SK-N-SH (cell line): ENCODE results near the gene KLHDC7A. TPM values are rescaled to one million over a fixed set of nuclear protein-coding genes. Genes with fewer than 3 reads are reported as not detected.

ENCODE experiments used
- CTCF ChIA-PET: fragments of 300-600, 350-600 bp; formaldehyde crosslinking; extraction: SDS; loops from one replicate; lab custom pipeline; 2021; lab: Yijun Ruan, JAX
- POLR2A ChIA-PET: fragments of 350-600 bp; sonication (Branson Sonifier 250); formaldehyde crosslinking; extraction: SDS; loops from one replicate; lab custom pipeline; 2020; ENCODE audit warnings: antibody characterized with exemption, inconsistent platforms; lab: Yijun Ruan, JAX
- DNase-seq: peaks from one replicate; pipeline ENCODE4 v3.0.0; 2012
- H2AFZ ChIP-seq: fragments of 200-600 bp; sonication (generic); 2 replicates; pipeline ENCODE4 v1.8.1; 2016; ENCODE audit warnings: antibody characterized with exemption, mild to moderate bottlenecking, low read depth
- H3F3A ChIP-seq: fragments of 200-600 bp; sonication (generic); replicated peaks from 2 replicates; pipeline ENCODE3; 2016; ENCODE audit warnings: antibody characterized with exemption, mild to moderate bottlenecking; ENCODE audit not compliant: insufficient read depth
- H3K27ac ChIP-seq, 2 experiments: fragments of 200-500 bp in 1 of 2; fragments of 200-600 bp in 1 of 2; sonication (Bioruptor generic) in 1 of 2; sonication (generic), shearing (Covaris generic) in 1 of 2; 2 replicates each; pipeline versions ENCODE4 v1.5.1 to v1.6.1; 2014 to 2016; ENCODE audit warnings: low read depth in 2 of 2, inconsistent platforms in 1 of 2, low read length in 1 of 2, mild to moderate bottlenecking in 1 of 2, mixed read lengths in 1 of 2
- H3K27me3 ChIP-seq: fragments of 200-600 bp; sonication (generic), shearing (Covaris generic); 2 replicates; pipeline ENCODE4 v1.6.1; 2016; ENCODE audit warnings: mixed run types; ENCODE audit not compliant: insufficient read depth
- H3K36me3 ChIP-seq, 2 experiments: fragments of 200-500 bp in 1 of 2; fragments of 200-600 bp in 1 of 2; sonication (Bioruptor generic) in 1 of 2; sonication (generic) in 1 of 2; replicated peaks in 1 of 2; 2 replicates each; pipeline versions ENCODE3 to v1.5.1; 2014 to 2016; ENCODE audit warnings: low read length in 1 of 2, mild to moderate bottlenecking in 1 of 2; ENCODE audit not compliant: insufficient read depth in 2 of 2, control insufficient read depth in 1 of 2
- H3K4me1 ChIP-seq, 2 experiments: fragments of 200-500 bp in 1 of 2; fragments of 200-600 bp in 1 of 2; sonication (Bioruptor generic) in 1 of 2; sonication (generic), shearing (Covaris generic) in 1 of 2; 2 replicates each; pipeline versions ENCODE4 v1.5.1 to v1.6.1; 2014 to 2016; ENCODE audit warnings: low read depth in 1 of 2, low read length in 1 of 2, mixed run types in 1 of 2; ENCODE audit not compliant: insufficient read depth in 2 of 2, control insufficient read depth in 1 of 2
- H3K4me2 ChIP-seq: fragments of 200-600 bp; sonication (generic), shearing (Covaris generic); 2 replicates; pipeline ENCODE4 v1.6.1; 2017; ENCODE audit warnings: mixed run types
- H3K4me3 ChIP-seq, 2 experiments: fragments of 200-500 bp in 1 of 2; fragments of 200-600 bp in 1 of 2; sonication (Bioruptor generic) in 1 of 2; sonication (generic), shearing (Covaris generic) in 1 of 2; 2 replicates each; pipeline versions ENCODE4 v1.5.1 to v1.8.1; 2014 to 2016; ENCODE audit warnings: low read depth in 2 of 2, inconsistent platforms in 1 of 2, low read length in 1 of 2, mild to moderate bottlenecking in 1 of 2, mixed read lengths in 1 of 2, moderate library complexity in 1 of 2
- H3K79me2 ChIP-seq: fragments of 200-600 bp; sonication (generic); 2 replicates; pipeline ENCODE4 v1.8.1; 2017; ENCODE audit warnings: mild to moderate bottlenecking; ENCODE audit not compliant: insufficient read depth
- H3K9ac ChIP-seq: fragments of 200-600 bp; sonication (generic); 2 replicates; pipeline ENCODE4 v1.6.1; 2017; ENCODE audit warnings: mixed run types
- H3K9me2 ChIP-seq: fragments of 200-600 bp; sonication (generic); 2 replicates; pipeline ENCODE4 v1.6.1; 2017; ENCODE audit warnings: mixed run types
- H3K9me3 ChIP-seq: fragments of 200-600 bp; sonication (generic); 2 replicates; pipeline ENCODE4 v1.6.1; 2017; ENCODE audit warnings: mixed run types, mild to moderate bottlenecking, moderate library complexity
- H4K20me1 ChIP-seq: fragments of 200-600 bp; sonication (generic); 2 replicates; pipeline ENCODE4 v1.6.1; 2017; ENCODE audit warnings: mild to moderate bottlenecking, mixed run types; ENCODE audit not compliant: insufficient read depth
- EZH2phosphoT487 ChIP-seq: fragments of 200-600 bp; sonication (generic); IDR thresholded peaks from 2 replicates; pipeline ENCODE4 v1.6.1; 2017; ENCODE audit warnings: low read depth, mixed run types, mild to moderate bottlenecking, antibody characterized with exemption, moderate library complexity, borderline replicate concordance
- FOXJ3 ChIP-seq: sonication (generic); formaldehyde crosslinking; IDR thresholded peaks from 2 replicates; pipeline ENCODE4 v1.5.1; 2020; ENCODE audit warnings: mild to moderate bottlenecking, missing genetic modification reagents
- FOXM1 ChIP-seq: IDR thresholded peaks from 2 replicates; pipeline ENCODE4 v1.4.0; 2012; ENCODE audit warnings: low read depth, mild to moderate bottlenecking
- GABPA ChIP-seq: IDR thresholded peaks from 2 replicates; pipeline ENCODE4 v1.4.0; 2012; ENCODE audit warnings: low read depth, mild to moderate bottlenecking
- MEF2A ChIP-seq: IDR thresholded peaks from 2 replicates; pipeline ENCODE4 v1.4.0; 2012; ENCODE audit warnings: low read depth, borderline replicate concordance
- NFIC ChIP-seq: IDR thresholded peaks from 2 replicates; pipeline ENCODE4 v1.4.0; 2012; ENCODE audit warnings: borderline replicate concordance
- NRF1 ChIP-seq: IDR thresholded peaks from 2 replicates; pipeline ENCODE4 v1.6.1; 2012; ENCODE audit warnings: low read depth, mild to moderate bottlenecking, low read length
- POLR2AphosphoS5 ChIP-seq: IDR thresholded peaks from 2 replicates; pipeline ENCODE4 v1.6.1; 2012; ENCODE audit warnings: low read depth, low read length
- RCOR1 ChIP-seq: fragments of 150-350 bp; IDR thresholded peaks from 2 replicates; pipeline ENCODE4 v1.6.1; 2017; ENCODE audit warnings: antibody characterized with exemption, low read length
- RXRA ChIP-seq: IDR thresholded peaks from 2 replicates; pipeline ENCODE4 v1.4.0; 2012; ENCODE audit warnings: low read depth, mild to moderate bottlenecking, borderline replicate concordance
- SIN3A ChIP-seq: IDR thresholded peaks from 2 replicates; pipeline ENCODE4 v1.6.1; 2012; ENCODE audit warnings: low read depth, mild to moderate bottlenecking, low read length, moderate library complexity, borderline replicate concordance
- SMC3 ChIP-seq: IDR thresholded peaks from 2 replicates; pipeline ENCODE4 v1.6.1; 2012; ENCODE audit warnings: low read depth, low read length, improper control_type of control experiment
- TAF1 ChIP-seq: IDR thresholded peaks from 2 replicates; pipeline ENCODE4 v1.6.1; 2012; ENCODE audit warnings: low read depth, mild to moderate bottlenecking, low read length, moderate library complexity, borderline replicate concordance
- TEAD4 ChIP-seq: IDR thresholded peaks from 2 replicates; pipeline ENCODE4 v1.4.0; 2012; ENCODE audit warnings: mild to moderate bottlenecking, borderline replicate concordance; ENCODE audit not compliant: insufficient read depth
- USF1 ChIP-seq: IDR thresholded peaks from 2 replicates; pipeline ENCODE4 v1.4.0; 2012; ENCODE audit warnings: low read depth, borderline replicate concordance
- USF2 ChIP-seq: fragments of 150-350 bp; IDR thresholded peaks from 2 replicates; pipeline ENCODE4 v1.6.1; 2017; ENCODE audit warnings: antibody characterized with exemption, low read length, low read depth, borderline replicate concordance
- YY1 ChIP-seq: IDR thresholded peaks from 2 replicates; pipeline ENCODE4 v1.4.0; 2012; ENCODE audit warnings: low read depth, mild to moderate bottlenecking
- ZBTB33 ChIP-seq: IDR thresholded peaks from 2 replicates; pipeline ENCODE4 v1.4.0; 2012; ENCODE audit warnings: low read depth, borderline replicate concordance
- WGBS: methylation state at CpG from one replicate; pipeline ENCODE4 v1.1.6; 2017; ENCODE audit warnings: low lambda C conversion rate; 5-methylcytosine and 5-hydroxymethylcytosine counted together
- polyA plus RNA-seq, 3 experiments: library from polyadenylated mRNA; depleted of rRNA; stranded (reverse); fragments of >200 nt; gene quantifications; 2 replicates each; pipeline ENCODE4 v1.2.3, GENCODE V29; 2012
- TF ChIP-seq, protein P1 (sequence below): IDR thresholded peaks from 2 replicates; pipeline ENCODE4; 2012
- TF ChIP-seq, protein P2 (sequence below): IDR thresholded peaks from 2 replicates; pipeline ENCODE4 v1.6.1; 2012; ENCODE audit warnings: mild to moderate bottlenecking, low read depth, low read length, moderate library complexity

KLHDC7A gene
- polyA plus RNA-seq, 1 of the 3 experiments (the other 2 are of a cell fraction) = not detected

DNA sequence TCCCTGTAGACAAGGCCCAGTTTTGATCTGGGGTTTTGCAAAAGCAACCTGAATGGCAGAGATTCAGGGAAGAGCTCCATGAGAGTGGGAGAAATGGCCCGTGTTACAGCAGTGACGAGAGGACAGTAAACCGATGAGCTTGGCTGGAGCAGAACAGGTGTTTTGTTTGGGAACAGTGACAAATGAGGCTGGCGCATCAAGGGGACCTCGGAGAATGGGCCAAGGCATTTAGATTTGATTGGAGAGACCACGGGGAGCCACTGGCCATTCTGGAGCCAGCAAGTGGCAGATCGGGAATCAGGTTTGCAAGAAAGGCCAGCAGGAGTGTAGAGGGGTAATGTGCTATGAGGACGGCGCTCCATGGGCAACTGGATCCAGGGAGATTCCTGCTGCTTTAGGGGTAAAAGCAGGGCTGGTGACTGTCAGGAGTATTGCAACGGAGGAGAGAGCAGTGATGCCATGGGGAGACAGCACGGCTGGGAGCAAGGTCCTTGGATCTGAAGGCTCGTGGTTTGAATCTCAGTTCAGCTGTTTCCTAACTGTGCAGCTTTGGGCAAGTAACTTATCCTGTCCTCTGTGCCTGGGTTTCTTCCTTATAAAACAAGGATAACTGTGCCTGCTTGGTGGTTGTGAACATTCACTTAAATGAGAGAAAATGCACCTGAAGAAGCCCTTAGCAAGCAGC lies 9.9 kb upstream of the KLHDC7A start:
- Histone ChIP-seq H3K4me3 (no peak overlapping the region), H3K36me3 (no peaks in the 10 kb centered on the region), H3K9ac (no peak overlapping the region), H3K4me2 (no peak overlapping the region), H3F3A (no peaks in the 10 kb centered on the region), H3K79me2 (no peaks in the 10 kb centered on the region), H3K27me3 (no peaks in the 10 kb centered on the region), H2AFZ (no peak overlapping the region), H4K20me1 (no peaks in the 10 kb centered on the region), H3K9me2 (no peaks in the 10 kb centered on the region), H3K4me1 (no peaks in the 10 kb centered on the region), H3K9me3 (no peaks in the 10 kb centered on the region), H3K27ac (no peak overlapping the region)
- ChIA-PET POLR2A (no interaction called here), CTCF (no interaction called here)
- no peak for TF ChIP-seq MEF2A
- TF ChIP-seq, protein P1, sequence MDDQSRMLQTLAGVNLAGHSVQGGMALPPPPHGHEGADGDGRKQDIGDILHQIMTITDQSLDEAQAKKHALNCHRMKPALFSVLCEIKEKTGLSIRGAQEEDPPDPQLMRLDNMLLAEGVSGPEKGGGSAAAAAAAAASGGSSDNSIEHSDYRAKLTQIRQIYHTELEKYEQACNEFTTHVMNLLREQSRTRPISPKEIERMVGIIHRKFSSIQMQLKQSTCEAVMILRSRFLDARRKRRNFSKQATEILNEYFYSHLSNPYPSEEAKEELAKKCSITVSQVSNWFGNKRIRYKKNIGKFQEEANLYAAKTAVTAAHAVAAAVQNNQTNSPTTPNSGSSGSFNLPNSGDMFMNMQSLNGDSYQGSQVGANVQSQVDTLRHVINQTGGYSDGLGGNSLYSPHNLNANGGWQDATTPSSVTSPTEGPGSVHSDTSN = no peak
- no peak for TF ChIP-seq GABPA
- TF ChIP-seq SIN3A = no peak
- no peak for TF ChIP-seq TEAD4
- TF ChIP-seq NFIC = no peak
- TF ChIP-seq FOXM1 = no peak
- no peak for TF ChIP-seq USF2
- no peak for TF ChIP-seq SMC3
- no peak for TF ChIP-seq YY1
- TF ChIP-seq, protein P2, sequence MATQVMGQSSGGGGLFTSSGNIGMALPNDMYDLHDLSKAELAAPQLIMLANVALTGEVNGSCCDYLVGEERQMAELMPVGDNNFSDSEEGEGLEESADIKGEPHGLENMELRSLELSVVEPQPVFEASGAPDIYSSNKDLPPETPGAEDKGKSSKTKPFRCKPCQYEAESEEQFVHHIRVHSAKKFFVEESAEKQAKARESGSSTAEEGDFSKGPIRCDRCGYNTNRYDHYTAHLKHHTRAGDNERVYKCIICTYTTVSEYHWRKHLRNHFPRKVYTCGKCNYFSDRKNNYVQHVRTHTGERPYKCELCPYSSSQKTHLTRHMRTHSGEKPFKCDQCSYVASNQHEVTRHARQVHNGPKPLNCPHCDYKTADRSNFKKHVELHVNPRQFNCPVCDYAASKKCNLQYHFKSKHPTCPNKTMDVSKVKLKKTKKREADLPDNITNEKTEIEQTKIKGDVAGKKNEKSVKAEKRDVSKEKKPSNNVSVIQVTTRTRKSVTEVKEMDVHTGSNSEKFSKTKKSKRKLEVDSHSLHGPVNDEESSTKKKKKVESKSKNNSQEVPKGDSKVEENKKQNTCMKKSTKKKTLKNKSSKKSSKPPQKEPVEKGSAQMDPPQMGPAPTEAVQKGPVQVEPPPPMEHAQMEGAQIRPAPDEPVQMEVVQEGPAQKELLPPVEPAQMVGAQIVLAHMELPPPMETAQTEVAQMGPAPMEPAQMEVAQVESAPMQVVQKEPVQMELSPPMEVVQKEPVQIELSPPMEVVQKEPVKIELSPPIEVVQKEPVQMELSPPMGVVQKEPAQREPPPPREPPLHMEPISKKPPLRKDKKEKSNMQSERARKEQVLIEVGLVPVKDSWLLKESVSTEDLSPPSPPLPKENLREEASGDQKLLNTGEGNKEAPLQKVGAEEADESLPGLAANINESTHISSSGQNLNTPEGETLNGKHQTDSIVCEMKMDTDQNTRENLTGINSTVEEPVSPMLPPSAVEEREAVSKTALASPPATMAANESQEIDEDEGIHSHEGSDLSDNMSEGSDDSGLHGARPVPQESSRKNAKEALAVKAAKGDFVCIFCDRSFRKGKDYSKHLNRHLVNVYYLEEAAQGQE = no peak
- TF ChIP-seq ZBTB33 = no peak
- TF ChIP-seq RCOR1 = no peak
- TF ChIP-seq RXRA = no peak
- TF ChIP-seq POLR2AphosphoS5 = no peak
- no peak for TF ChIP-seq TAF1
- no peak for TF ChIP-seq USF1
- no peak for TF ChIP-seq FOXJ3 (CRISPR knock-in tag)
- no peak for TF ChIP-seq EZH2phosphoT487
- TF ChIP-seq NRF1 = no peak
- WGBS = 44% methylated on average over 12 of the region's 12 CpGs
- no peak for DNase-seq
